NCI-H1417 (cell line): ENCODE data around the gene LMTK3.

Experiments
- DNase-seq, 3 experiments: peaks; one replicate each; lab custom pipeline; 2025; lab: John Stamatoyannopoulos, UW

Gene LMTK3, protein sequence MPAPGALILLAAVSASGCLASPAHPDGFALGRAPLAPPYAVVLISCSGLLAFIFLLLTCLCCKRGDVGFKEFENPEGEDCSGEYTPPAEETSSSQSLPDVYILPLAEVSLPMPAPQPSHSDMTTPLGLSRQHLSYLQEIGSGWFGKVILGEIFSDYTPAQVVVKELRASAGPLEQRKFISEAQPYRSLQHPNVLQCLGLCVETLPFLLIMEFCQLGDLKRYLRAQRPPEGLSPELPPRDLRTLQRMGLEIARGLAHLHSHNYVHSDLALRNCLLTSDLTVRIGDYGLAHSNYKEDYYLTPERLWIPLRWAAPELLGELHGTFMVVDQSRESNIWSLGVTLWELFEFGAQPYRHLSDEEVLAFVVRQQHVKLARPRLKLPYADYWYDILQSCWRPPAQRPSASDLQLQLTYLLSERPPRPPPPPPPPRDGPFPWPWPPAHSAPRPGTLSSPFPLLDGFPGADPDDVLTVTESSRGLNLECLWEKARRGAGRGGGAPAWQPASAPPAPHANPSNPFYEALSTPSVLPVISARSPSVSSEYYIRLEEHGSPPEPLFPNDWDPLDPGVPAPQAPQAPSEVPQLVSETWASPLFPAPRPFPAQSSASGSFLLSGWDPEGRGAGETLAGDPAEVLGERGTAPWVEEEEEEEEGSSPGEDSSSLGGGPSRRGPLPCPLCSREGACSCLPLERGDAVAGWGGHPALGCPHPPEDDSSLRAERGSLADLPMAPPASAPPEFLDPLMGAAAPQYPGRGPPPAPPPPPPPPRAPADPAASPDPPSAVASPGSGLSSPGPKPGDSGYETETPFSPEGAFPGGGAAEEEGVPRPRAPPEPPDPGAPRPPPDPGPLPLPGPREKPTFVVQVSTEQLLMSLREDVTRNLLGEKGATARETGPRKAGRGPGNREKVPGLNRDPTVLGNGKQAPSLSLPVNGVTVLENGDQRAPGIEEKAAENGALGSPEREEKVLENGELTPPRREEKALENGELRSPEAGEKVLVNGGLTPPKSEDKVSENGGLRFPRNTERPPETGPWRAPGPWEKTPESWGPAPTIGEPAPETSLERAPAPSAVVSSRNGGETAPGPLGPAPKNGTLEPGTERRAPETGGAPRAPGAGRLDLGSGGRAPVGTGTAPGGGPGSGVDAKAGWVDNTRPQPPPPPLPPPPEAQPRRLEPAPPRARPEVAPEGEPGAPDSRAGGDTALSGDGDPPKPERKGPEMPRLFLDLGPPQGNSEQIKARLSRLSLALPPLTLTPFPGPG (N-terminal part only)

DNA sequence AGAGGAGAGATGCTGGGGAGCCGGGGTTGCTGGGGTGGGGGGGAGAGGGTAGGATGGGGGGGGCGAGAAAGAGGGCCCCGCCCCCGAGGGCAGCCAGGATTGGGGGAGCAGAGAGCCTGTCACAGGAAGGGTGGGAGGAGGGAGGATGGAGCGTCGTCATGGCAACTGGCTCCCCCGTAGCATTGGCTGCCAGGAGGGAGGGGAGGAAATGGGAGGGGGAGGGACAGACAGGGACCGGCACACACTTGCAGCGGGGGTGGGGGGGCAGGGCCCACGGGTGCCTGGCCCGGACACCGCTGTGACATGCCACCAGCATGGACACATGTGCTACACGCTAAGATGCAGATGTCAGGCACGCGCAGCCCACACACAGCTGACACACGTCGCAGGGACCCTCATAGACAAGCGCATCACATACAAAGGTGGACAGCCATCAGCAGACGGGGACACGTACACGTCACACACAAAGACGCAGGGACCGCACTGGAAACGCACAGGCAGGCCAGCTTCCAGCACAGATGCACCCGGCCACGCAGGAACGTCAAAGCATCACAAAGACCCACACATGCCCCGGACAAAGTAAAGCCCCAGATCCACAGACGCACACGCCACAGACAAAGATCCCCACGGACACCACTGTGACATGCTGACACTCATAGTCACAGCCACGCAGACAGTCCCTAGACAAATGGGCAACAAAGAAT, at the start of gene LMTK3:
Gene LMTK3, minus strand, starts transcription at position 36 of the 704 bp plus-strand sequence. CDS start 259 bp downstream, outside the sequence.
- peak; percentile 40 to 85 (median 68) for DNase-seq

DNA sequence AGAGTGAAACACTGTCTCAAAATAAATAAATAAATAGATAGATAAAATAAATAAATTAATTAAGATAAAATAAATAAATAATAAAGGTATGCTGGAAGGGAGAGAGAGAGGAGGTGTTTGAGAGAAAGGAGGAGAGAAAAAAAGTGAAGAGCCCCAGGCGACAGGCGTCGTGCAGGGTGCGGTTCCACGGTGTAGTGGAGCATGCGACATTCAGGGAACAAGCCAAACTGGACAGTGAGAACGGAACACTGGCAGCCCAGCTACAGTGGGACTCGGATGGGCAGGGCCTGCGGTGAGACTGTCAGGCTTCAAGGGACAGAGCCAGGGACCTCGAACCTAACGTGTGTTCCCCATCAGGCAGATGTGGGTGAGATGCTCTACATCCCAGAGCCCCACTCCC, 49.8 kb upstream of the LMTK3 start:
- no peak for DNase-seq

DNA sequence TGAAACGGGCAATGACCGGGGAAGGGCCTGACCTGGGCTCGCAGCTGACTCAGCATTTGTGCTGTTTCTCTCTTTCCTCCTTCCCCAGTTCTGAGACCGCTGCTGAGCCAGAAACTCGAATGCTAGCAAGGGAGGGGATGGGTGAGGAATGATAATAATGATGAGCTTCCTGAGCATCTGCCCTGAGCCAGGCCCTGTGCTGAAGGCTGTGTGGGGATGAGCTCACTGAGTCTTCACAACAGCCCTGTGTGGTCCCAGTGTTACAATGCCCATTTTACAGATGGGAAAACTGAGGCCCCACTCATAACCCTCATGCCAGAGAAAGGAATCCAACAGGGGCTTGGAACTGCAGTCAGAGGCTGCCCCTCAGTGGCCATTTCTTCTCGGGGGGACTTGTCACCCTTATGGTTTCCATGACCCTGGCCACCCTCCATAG, 48.5 kb upstream of the LMTK3 start:
- DNase-seq: peak in 1 of 3 experiments; percentile 28

DNA sequence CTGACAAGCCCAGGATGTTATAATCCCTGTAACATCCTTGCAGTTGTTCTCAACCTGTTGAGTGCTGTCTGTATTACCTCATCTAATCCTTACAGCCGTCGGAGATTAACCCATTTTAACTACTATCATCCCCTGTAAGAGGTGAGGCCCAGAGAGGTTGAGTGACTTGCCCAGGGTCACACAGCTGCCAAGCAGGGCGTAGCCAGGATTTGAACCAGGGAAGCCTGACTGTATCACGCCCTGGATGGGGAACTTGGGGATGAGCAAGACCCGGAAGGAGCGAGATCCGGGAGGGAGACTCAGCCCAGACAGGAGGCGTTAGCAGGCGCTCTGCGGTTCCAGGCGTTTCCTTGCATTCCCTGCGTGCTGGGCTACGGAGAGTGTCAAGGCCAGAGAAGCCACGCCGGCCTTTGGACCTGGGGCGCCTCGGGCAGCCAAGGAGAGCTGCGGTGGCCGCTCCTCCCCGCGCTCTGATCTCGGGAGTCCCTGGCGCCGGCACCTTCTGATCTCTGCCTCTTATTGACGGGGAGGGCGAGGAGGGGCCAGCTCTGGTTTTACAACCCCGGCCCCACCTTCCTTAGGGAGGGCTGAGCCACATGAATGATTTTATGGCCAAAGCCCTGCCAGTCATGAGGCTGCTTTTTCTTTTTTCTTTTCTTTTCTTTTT, 46.5 kb upstream of the LMTK3 start:
- DNase-seq: no peak

DNA sequence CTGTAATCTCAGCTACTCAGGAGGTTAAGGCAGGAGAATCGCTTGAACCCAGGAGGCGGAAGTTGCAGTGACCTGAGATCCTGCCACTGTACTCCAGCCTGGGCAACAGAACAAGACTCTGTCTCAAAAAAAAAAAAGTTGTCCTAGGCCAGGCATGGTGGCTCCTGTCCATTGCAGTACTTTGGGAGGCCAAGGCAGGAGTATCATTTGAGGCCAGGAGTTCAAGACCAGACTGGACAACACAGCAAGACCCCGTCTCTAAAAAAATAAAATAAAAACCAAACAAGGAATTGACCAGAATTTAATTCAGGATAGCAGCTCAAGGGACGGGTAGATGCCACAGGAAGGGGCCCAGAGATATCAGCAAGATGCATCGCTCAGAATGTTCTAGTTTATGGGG, 45.2 kb upstream of the LMTK3 start:
- no peak for DNase-seq

DNA sequence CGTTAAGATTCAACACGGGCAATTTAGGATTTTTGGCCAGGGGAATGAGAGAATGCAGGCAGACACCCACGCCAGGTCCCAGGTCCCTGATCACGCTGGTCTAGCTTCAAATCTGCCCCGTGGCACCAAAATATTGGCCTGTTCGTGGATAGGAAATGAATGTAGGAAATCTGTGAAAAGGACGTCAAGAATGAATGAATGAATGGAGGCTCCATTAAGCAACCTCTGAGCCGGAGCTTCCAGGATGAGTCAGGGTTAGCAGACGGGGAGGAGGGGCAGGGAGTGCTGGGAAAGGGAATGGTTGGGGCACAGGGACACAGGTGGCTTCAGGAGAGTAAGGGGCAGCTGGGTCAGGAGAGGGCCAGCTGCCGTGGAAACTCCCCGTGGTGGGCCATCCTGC, 44.5 kb upstream of the LMTK3 start:
- DNase-seq: peak in 1 of 3 experiments; percentile 21

DNA sequence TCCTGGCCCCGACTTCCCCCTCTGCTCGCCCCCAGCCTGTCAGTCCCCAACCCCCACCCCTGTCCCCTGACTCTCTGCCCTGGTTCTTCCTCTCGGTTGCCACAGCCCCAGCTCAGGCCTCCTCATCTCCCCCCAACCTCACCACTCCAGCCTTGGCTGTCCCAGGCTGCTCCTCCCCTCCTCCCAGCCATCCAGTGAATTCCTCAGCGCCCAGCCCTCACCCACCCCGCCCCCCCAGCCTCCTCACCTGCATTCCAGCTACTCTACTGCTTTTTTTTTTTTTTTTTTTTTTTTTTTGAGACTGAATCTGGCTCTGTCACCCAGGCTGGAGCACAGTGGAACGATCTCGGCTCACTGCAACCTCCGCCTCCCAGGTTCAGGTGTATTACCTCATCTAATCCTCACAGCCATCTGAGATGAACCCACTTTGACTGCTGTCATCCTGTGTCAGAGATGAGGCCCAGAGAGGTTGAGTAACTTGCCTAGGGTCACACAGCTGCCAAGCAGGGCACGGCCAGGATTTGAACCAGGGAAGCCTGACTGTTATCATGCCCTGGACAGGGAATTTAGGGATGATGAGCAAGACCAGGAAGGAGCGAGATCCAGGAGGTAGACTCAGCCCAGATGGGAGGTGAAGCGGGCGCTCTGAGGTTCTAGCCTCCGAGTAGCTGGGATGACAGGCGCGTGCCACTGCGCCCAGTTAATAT, 42.9 kb upstream of the LMTK3 start:
- no peak for DNase-seq

DNA sequence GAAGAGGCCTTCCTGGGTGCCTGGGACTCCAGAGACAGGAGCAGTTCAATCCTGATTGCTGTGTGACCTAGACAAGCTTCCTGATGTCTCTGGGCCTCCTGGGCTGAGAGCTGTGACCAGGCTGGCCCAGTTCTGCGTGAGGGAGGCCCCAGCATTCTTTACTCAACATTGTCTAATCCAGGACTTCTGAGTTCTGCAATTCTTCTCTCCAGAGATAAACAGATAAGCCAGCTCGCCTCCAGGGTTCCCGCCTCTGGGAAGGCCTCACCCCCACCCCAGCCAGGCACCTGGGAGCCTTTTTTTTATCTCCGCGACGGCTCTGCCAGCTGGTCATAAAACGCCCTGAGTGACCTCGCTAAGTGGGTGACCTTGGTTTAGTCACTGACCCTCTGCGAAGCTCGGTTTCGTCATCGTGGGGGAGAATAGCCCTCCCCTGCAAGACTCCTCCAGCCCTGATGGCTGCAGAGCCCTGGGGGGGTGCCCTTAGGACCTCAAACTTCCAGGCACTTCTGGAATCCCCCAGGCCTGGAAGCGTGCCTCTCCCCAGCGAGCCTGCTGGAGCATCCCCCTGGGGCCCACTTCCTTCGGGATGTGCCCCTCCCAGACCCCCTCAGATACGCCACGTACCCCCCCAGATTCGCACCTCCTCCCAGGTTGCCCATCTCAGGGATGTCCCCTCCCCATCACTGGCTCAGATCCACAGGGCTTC, 42.2 kb upstream of the LMTK3 start:
- peak; percentile 13 to 27 (median 26) for DNase-seq

DNA sequence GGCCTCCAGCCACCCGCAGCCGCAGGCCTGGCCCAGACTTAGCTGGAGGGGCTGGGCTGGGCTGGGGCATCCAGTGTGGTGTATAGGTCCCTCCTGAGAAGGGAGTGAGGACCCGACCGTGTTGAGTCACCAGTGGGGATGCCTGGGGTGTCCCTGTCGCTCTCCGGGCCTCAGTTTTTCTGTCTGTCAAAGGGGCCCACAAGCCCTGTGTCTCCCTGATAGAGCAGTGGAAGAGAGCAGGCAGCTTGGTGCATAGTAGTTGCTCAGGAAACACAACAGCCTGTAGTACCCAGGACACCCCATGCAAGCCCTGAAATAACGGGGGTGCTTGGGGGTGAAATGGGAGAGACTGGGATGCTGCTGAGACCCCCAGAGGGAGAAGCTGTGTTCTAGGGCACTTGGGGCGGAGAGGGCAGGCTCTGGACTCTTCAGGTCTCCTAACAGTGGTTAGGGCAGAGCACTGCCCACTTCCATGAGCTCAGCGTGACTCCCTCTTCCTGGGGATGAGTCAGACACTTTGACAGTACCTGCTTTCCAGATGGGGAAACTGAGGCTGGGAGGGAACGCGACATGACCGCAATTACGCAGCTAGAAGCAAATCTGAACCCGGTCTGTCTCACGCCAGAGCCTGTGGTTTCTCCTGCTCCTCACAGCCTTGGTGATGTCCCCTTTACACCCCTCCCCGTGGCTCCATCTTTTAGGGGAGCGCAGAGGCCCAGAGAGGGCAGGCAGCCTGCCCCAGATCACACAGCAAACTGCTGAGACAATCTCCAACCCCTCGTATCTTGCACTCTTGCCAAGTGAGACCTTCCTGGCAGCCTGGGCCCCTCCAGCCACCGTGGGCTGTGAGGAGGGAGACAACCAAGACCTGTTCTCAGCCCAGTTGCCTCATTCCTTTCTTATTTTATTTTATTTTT, 41.0 kb upstream of the LMTK3 start:
- no peak for DNase-seq

DNA sequence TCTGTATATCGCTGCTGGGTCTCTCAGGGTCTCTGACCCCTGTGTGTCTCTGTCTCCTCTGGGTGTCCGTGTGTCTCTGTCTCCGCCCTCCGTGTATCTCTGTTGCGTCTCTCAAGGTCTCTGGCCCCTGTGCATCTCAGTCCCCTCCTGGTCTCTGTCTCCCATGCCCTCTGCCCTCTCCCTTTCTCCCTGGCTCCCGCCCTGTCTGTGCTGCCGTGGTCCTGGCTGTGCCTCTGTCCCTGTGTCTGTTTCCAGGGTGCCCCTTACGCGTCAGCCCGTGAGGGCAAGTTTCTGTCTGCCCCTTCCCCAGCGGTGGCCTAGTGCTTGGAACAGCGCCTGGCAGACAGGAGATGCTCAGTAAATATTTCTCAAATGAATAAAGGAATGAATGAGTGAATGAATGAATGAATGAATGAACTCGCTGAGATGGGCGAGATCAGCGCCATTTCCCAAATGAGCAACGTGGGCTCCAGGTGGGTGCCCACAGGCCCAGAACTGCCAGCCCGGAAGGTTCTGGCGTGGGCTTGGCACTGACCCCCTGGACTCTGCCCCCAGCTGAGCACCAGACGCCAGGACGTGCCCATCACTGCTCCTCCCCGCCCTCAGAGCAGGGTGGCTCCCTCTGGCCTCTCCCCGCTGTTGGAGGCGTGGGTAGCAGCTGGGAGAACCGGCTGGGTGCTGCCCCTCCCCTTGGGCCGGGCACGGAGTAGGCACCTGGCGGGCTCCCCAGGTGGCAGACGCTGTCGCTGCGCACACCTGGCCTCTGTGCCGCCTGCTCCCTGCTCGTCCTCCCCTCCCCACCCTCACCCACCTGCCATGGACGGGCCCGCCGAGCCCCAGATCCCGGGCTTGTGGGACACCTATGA, 40.0 kb upstream of the LMTK3 start, which contains the start of gene SULT2B1:
Gene SULT2B1, plus strand, starts transcription at position 736 of the 866 bp plus-strand sequence. Its CDS starts 81 bp downstream, at position 817.
- DNase-seq: peak; percentile 70 to 91 (median 89)

DNA sequence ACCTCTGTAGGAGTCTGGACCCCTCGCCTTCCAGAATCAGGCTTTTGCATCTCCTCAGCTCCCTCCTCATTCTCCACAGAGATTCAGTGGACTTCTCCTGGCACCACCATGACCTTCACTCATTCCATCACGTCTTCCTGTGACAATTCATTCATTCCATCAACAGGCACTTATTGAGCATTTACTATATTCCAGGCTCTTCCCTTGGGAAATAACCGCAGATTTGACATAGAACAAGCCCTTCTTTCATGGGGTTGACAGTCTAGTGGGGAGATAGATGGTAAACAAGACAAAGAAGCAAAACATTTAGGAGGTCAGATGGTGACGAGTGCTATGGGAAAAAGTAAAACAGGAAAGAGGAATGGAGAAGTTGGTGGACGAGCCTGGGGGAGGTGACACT, 37.7 kb upstream of the LMTK3 start:
- DNase-seq: no peak

DNA sequence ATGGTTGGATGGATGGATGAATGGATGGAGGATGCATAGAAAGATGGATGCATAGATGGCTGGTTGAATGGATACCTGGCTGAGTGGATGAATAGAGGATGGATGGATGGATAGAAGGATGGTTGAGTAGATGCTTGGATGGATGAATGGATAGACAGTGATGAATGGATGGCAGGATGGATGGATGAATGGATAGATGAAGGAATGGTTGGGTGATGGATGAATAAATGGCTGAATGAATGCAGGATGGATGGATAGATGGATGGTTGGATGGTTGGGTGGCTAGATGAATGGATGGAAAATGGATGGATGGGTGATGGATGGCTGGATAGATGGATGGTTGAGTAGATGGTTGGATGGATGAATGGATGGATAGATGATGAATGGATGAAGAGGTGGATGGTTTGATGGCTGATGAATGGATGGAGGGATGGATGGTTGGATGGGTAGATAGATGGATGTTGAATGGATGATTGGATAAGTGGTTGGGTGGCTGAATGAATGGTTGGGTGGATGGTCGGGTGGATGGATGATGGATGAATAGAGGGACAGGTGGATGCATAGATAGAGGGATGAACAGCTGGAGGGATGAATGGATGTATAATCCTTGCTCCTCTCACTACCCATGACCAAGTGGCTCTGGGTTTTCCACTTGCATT, 36.7 kb upstream of the LMTK3 start:
- no peak for DNase-seq

DNA sequence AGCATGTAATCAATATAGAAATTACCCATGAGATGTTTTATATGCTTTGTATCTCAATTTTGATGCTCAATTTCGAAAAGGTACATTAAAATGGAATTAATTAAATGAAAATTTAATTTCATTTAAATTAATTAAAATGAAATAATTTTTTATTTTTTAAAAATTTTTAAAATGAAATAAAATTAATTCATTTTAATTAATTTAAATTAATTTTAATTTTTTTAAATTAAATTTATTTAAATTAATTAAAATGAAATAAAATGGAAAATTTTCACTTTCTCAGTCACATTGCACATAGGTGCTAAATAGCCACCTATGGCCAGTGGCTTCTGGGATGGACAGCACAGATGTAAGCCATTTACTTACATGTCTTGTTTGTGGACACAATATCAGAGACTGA, 36.1 kb upstream of the LMTK3 start:
- no peak for DNase-seq

DNA sequence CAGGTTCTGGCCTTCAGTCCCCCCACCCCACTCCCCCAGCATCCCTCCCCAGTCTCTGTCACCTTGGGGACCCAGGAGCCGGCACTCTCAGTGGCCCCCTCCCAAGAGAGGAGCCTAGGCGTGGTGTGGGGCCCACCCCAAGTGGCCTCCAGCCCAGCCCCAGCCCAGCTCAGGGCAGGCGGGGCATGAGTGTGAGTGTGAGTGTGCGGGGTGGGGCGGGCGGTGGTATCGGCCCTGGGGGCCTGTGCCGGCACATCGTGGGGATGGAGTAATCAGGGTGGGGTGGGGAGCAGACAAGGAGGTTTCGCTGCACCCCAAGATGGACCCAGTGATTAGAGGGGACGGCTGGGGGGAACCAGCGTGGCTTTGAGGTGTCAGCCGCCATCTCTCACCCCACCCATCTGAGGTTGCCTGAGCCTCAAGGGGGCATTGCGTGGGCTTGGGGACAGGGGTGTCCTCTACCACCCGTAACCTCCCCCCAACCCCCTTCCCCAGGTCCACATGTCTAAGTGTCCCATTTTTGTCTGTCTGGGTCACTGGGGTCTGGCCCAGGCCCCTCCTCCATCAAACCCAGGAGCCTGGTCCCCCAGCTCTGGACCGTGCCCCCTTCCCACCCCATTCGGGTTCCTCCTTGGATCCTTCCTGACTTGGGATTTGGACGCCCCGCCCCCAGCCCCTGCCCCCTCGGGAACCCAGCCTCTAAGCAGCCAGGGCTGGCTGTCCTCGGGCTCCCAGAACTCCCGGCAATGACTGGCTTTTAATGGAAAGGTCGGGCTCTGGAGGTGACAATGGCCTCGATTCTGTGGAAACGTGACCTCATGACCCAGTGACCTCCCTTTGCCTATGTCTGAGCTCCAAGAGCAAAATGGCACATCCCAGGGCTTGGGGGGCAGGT, 33.5 kb upstream of the LMTK3 start:
- DNase-seq: no peak

DNA sequence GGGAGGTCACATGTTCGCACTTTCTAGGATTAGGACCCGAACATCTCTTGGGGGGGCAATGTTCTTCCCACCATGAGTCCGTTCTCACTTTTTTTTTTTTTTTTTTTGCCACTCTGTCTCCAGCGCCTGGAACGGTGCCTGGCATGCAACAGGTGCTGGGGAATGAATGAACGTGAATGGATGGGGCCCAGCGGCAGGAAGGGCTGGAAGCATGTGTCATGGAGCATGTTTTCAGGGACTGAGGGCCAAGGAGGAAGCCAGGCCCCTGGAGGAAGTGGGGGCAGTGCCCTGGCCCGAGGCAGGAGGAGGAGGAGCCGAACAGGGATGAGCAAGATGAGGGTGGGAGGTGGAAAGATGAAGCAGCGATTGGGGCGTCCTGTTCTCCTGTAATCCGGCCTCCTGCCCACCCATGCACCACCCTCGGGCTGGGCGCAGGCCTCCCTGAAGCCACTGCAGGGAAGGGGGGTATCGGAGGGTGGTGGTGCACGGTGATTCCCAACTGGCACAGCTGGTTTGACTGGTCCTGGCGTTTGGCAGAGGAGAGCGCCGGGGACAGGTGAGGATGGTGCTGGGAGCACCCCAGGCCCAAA, 31.6 kb upstream of the LMTK3 start:
- DNase-seq: peak in 2 of 3 experiments; percentile 8 to 14
